Measurements from ENCODE around the gene STK10.

- no peak for TF ChIP-seq EZH2 (IDR thresholded peaks at IDR 0.05; ENCODE audit: low read length, unreplicated experiment)
- TF ChIP-seq CTCF (conservative IDR thresholded peaks at IDR 0.05; ENCODE audit: low read depth, low read length) = no peak
- TF ChIP-seq EZH2phosphoT487 (IDR thresholded peaks at IDR 0.05; ENCODE audit: borderline replicate concordance, low read length) = no peak
Measured at GRCh38 chr5:172194985-172195774, 7.2 kb upstream of the STK10 start.

Data from PC-3 (cell line).